HG02981 (cell line): Measurements from ENCODE around the gene LYPD6B.

Experiments used
- ATAC-seq: cut with Tn5 transposase; IDR thresholded peaks from one replicate; pipeline ENCODE4 v1.9.1; 2021; ENCODE audit warnings: mild to moderate bottlenecking, moderate library complexity; ENCODE audit not compliant: unreplicated experiment

The LYPD6B gene

DNA sequence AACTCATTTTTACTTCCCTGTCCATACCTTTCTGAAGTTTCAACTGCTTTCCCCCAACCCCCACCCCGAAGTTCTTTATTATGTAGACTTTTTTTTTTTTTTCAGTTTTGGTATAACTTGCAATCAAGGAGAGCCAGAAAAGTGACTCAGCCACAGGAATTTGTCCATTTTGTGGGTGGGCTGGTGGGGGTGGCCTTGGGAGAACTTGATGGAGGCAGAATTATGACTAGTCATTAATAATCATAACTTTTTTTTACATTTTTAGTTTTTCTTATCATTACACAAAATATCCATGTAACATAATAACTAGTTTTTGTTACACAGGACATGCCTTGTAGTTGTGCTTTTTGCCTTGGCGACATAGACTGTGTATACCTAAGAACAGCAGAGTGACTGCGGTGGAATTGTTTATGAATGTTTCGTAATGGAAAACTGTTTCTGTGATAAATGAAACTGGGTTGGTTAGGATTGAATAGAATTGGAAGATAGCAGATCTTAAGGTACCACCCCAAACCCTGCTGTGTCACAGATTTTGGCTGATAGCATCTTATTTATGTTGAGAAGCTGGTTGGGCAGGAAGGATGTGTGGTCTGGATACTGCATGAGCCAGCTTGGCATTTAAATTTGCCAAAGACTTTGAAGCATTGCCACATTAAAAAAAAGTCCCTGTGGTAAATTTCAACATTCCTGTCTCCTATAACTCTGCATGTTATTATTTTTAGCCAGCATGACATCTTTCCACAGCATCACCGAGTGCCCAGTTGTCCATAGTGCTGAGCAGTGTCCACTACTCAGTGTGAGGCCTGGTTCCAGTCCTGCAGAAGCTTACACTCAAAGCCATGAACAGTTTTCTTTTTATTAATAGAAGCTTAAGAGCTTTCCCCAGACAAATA, 30.7 kb downstream of the LYPD6B start:
- no peak for ATAC-seq

DNA sequence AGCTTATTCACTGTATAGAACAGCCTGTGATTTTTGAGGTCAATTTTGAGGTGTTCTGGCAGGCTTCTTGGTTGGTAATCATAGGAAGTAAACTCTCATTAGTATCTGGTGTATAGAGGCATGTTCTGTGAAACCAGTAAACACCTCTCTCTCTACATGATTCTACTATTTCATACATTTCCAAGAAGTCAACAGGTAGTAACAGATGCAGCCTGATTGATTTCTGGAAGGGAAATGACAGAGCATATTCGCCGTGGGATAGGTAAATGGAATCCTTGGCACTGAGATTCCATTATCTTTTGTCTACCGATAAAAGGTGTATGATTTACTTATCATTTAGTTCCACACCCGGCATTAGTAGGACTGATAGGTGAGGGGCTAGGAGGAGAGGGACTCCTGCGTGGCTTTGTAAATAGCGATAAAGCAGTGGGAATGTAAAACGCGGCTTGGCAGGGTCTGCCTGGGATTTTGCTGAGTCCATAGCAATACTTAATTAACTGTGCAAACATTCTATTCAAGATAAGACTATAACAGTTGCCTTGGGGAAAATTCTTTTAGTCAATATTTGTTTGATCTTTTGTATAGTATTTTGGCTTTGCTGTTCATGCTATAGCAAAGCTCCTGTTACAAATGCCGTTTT, 32.3 kb downstream of the LYPD6B start:
- no peak for ATAC-seq

DNA sequence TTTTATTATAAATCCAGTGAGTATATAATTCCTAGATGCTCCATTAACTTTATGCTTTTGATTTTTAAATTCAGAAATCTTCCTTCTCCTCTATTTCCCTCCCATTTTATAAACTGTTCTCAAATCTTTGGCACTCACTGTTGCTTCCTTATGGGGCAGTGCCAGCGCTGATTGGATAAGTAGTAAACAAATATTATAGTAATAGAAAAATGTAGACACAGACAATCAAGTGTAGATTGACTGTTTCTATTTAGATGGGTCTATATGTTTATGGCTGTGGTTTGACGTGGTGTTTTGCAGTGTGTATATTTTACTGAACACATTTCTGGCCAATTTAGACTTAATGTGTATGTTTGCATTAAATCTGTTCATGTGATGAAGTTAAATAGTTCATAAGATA, 36.6 kb downstream of the LYPD6B start:
- ATAC-seq = no peak

DNA sequence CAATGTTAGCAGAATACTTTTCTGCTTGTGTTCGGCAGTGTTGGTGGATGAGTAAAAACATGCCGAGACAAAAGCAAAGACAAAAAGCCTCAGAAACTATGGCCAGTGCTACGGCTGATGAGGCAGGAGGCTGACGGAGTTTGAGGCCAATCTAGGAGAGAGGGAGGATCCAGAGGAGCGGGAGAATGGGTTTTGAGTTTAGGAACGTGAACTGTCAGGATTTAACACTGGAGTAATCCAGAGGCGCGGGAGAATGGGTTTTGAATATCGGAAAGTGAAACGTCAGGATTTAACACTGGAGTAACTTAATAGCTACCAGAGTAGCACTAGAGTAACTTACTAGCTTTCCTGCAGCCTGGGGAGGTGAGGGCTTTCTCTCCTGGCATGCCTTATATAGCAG, 37.4 kb downstream of the LYPD6B start:
- ATAC-seq = no peak

DNA sequence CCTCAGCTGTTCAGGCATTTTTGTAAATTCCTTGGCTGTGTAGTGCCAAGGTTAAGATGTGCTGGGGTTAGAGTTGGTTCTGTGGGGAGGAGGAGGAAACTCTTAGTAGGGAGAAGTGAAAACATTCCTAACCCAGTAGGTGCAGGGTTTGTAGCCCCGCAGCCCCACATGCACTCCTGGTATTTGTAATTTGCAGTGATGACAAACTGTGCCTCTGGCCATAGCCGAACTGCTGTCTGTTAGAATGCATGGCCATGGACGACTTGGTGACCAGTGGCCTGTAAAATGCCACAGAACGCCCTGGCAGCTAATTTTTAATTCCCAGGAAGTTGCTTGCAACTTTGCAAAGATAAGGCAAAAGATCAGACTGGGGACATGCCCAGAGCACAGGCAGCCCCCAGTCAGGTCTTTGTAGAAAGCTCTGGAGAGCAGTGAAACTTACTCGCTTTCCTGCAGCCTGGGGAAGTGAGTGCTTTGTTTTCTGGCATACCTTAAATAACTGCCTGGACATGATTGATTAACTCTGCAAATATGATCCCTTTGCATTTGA, 38.4 kb downstream of the LYPD6B start:
- no peak for ATAC-seq

DNA sequence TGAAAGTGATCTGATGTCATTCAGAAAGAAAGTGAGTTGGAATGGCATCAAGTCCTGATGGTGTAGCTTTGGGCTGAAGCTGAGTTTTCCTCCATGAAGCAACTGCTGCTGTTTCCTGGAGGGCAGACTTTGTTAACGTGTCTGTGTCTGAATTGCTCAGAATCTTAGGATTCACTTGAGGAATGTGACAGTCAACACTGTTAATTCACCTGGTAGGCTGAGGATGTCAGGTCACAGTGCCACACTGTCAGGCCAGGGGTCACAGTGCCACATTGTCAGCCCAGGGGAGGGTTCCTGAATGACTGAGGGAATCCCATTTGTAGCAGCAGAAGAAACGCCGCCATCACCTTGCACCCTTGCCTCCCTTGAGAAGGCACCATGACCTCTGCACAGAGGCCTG, 39.4 kb downstream of the LYPD6B start:
- ATAC-seq = no peak

DNA sequence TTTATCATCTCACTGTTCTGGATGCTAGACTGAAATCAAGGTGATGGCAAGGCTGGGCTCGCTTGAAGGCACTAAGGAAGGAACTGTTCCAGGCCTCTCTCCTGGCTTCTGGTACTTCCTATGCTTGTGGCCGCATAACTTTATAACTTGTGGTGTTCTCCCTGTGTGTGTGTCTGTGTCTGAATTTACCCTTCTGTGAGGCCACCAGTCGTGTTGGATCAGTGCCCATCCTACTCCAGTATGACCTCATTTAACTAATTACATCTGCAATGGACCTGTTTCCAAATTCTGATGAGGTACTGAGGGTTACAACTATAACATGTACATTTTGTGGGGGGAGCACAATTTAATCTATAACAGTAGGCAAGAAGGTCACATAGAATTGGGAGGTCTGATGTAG, 41.6 kb downstream of the LYPD6B start:
- no peak for ATAC-seq

DNA sequence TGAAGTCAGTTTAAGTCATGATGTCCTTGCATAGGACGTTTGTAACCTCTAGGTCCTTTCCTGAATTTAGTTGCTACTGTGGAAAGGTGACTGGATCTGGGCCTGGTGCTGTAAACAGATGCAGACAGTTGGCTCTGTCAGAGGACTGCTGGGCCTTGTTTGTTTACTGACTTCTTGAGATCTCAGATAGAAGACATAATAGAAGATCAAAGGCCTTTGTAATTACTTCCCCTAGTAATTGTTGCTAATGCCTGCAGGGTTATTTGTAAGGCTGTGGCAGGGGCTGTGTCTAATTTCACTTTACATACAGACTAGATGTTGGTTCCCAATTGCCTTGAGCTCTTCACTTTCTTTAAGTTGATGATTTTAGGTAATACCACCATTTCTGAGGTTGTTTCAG, 42.5 kb downstream of the LYPD6B start:
- ATAC-seq = no peak

DNA sequence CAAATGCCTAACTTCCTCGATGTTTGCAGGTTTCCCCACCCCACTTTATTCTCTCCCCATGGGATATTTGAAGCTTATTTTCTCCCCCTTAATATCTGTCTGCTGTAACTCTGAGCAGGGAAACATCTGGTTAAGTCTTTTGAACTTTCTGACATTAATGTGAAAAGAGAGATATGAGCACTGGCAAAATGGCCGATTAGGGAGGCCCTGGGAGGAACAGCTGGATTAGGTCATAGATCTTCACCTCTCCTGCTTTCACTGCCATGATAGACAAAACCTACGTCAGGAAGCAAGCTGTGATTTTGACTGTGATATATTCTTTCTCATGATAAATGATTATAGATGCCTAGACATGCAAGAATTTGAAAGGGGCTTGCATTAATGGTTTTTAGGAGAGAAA, 43.6 kb downstream of the LYPD6B start:
- no peak for ATAC-seq

DNA sequence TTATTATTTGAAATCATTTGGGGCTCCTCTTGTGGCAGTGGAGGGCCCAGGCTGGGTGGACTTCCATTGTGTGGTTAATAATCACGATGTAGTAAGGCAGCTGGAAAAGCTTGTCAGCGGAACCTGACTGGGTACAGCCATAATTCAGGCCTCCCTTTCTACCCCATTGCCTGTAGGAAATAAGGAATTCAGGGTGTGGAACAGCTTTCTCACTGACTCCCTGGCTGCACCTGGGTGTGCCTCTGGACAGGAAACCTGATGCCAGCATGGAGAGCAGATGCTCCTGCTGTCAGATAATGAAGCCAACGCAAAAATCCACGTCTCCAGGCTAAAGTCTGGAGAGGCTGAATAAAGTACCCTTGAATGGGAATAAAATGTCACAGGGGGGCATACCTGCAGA, 44.2 kb downstream of the LYPD6B start:
- ATAC-seq = no peak

DNA sequence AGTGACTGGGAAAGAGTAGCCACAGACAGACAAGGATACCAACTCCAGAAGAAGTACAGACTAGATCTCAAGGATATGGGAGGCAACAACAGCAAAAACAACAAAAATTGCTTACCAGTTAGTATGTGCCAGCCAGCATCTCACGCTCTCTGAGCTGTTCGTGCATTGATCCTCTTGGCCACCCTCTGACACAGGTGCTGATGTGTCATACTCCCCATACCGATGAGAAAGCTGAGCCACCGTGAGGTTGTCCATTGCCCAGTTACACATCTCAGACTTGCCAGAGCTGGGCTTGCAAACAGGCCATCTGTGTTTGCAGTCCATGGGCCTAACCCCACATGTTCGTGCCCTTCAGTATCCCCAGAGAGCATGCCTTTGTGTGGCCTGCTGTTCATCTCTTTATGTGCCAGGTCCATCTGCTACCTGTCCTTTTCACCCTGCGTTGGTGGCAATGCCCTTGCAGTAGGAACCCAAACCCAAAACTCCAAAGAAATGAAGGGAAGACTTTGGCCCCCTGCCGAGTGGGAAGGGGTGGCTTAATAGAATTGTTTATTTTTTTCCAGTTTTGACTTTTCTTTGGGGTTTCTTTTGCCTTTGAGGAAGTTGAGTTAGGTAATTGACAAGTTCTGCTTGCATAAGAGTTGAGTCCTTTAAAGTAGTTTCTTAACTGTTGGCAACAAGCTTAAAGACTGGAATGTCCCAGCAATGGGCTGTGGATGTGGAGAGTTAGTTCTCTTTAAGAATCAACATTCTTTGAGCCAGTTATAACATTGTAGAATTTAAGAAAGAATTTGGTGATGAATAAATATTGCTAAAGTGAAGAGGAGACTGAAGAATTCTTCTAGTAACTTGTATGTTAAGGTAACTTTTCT, 46.7 kb downstream of the LYPD6B start:
- no peak for ATAC-seq

DNA sequence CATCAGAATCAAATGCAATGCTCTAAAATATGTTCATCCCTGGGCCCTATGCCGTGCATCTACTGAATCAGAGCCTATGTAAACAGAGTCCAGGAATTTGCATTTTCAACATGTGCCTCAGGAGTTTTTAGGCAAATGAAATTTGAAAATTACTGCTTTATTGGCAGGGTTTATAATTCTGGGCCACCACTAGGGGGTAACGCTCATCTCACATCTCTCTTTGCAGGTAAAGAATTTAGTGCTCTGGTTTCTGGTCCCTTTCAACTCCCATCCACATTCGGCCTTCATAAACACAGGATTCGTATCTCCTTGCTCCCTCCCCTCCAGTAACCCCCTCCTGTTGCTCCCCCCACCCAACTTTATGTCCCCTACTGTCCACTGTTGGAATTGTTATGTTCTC, 49.3 kb downstream of the LYPD6B start:
- ATAC-seq = no peak

DNA sequence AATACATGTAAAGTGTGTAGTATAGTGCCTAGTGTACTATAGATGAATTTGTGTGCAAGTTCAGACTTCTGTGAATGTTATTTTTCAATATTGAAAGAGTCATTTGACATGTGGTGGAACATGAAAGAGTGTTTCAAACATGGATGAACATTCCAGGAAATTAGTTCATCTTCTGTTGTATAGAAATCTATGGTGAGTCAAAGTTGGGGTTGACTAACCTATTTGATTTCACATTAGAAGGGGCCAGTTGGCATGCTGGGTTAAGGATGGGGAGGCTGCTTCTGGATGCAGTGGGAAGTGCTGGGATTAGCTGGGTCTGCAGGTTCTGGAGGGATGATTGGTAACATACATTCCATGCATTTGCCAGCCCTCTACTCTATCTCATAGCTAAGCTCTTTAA, 50.6 kb downstream of the LYPD6B start:
- ATAC-seq = no peak

DNA sequence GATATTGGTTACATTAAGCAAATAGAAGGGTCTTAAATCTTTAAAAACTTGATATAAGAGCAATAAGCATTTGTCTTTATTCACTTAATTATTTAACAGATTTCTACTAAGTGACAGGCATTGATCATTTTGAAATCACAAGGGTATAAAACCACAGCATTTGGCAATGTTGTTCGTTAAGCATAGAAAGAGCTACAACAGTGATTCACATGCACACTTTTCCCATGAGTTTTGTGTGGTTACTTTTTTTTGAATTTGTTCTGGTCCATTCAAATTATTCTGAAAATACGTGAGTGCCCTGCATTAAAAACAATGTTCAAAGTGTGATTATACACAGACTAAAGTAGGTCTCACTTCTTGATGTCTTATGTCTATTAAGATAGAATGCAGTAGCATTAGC, 52.2 kb downstream of the LYPD6B start:
- ATAC-seq = no peak

DNA sequence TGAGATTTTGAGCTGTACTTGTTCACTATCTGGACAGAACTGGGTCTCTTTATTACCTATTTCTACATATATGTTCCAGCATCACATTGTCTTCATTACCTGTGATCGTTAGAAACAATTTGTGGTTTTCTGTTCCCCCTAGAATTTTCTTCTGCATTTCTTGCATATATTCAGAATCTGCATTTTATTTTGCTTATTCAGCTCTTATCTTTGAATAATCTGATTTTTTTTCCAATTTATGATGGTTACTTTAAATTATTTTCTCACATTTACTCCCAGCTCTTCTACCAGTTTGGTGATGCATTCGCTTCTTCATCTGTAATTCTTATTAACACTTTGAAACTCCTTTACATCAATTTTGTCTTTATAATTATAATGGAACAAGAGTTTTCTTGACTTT, 55.1 kb downstream of the LYPD6B start:
- ATAC-seq = no peak

DNA sequence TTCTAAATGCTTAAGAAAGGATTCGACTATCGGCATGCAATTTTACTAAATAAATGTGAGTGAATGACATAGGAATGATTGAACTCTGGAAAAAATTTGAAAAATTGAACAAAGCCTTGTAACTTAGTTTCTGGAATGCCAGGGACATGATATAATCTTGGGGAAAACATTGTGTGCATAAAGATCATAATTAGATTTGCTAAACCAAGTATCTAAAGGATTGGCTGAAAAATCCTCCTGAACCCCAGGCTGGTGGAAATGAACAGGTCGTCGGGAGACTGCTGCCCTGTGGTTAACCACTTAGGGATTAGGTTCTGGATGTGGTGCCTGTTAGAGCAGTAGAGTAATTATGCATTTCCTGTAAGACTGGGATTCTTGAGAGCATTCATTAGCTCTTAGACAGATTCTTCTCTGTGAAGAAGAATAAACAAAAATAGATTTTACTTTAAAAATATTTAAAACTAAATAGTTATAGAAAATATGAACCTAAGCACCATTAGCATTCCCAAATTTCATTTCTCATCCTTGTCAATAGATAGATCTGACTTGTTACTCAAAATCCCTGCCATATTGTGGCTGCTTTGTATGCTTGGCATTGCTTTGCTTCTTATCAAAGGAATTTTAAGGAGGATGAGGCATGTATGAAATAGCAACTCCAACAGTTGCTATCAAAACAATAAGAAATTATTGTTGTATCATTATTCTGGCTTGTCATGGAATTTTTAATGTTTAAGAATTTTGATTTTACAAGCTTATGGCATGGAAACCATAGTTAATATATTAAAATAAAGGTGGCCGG, 55.9 kb downstream of the LYPD6B start:
- ATAC-seq = no peak

DNA sequence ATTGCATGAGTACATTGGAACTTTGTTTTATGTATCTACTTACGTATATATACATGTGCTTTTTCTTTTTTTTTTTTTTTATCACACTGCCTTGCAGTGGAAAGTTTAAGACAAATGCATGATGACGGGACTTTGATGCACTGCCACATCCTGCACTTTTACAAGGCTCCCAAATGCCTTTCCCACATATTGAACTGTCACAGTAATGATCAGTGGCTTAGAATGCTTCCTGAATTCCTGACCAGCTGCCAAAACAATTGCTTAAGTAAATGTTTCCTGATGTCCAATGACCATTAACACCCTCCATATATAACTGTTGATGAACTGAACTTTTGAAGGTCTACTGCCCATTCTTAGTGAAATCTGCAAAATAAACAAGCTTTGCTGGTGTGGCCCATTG, 60.2 kb downstream of the LYPD6B start:
- no peak for ATAC-seq

DNA sequence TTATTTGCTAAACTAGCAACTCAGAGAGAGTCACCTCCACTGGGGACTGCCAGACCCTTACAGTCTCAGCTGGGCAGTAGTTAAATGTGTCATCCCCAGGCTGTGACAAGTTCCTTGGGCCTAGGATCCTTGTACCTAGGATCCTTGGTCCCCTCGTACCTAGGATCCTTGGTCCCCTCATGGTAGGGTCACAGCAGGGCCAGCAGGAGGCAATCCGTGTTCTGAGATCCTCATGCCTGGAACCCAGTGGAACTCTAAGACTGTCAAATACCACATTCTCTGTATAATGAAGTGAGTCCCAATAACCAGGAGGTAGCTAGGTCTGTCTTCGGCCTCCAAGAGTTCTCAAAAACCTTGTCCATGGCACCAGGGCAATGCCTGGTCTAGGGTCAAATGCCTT, 60.8 kb downstream of the LYPD6B start:
- ATAC-seq = no peak

DNA sequence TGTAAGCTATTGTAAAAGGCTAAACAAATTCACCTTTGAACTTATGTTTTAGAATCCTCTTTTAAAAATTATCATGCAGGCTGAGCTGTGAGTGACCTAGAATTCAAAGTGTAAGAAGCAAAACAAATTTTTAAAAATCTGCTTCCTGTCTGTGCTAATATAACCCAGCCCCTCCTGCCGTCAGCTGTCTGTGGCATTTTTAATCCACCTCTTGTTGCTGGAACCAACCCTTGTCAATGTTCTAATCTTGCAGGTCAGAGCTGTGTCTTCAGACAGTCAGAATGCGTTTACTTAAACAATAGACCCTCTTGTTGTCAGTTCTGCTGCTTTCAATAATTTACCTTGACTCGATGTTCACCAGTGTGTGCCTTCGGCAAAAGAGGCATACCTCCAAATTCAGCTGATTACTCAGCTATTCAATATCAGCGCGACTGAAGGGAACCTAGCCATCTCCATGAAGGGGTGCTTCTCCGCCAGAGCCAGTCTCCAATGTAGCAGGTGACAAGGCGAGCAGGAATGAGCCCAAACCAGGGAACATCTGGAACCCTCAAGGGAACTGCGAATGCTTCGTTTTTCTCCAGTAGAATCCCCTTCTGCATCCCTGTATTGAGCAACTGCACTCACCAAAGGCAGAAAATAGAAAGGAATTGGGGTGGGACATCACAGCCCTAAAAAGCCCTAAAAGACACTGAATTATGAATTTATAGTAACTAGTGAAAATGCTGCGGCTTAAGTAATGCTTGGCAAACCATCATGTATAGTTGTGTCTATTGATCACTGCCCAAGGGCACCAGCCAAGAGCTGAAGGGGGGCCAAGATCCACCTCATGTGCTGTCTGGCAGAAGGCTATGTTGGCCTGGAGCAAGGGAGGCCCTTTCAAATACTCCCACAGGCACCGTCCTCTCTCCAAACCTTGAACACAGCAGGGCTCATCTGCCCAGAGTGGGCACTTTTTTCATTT, 62.5 kb downstream of the LYPD6B start:
- ATAC-seq = no peak
